Measurements from ENCODE around the gene NCKAP5. TPM values are rescaled to one million over a fixed set of nuclear protein-coding genes. Genes with fewer than 3 reads are reported as not detected.
"Not testable (repeated sequence)": the region's sequence is repeated elsewhere in the genome, so short reads cannot be mapped to it uniquely, and the experiment has no call there.

NCKAP5 gene
- total RNA-seq, 1 donor from 2014 or later, result 0.46 TPM

DNA sequence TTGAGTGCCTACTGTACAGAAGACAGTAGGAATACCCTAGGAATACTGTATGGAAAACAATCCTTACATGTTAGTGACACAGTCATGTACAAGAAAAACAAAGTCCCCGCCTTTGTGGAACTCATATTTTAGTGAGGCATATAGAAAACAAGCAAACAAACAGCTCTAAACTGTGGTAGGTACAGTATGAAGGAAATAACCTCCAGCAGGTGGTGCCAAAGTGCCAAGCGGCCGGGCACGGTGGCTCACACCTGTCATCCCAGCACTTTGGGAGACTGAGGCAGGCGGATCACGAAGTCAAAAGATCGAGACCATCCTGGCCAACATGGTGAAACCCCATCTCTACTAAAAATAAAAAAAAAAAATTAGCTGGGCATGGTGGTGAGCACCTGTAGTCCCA, 48.6 kb downstream of the NCKAP5 start:
- H3K27ac Mint-ChIP-seq (ENCODE audit: unreplicated experiment); H3K4me3 Mint-ChIP-seq (ENCODE audit: unreplicated experiment); H3K27me3 Mint-ChIP-seq (ENCODE audit: unreplicated experiment); H3K9me3 Mint-ChIP-seq (ENCODE audit: unreplicated experiment); H3K4me1 Mint-ChIP-seq (ENCODE audit: unreplicated experiment); DNase-seq (ENCODE audit: extremely low spot score, unreplicated experiment); H3K36me3 Mint-ChIP-seq (ENCODE audit: unreplicated experiment): not testable (repeated sequence)
- peak; percentile 49 for TF ChIP-seq CTCF (IDR thresholded peaks at IDR 0.05)

DNA sequence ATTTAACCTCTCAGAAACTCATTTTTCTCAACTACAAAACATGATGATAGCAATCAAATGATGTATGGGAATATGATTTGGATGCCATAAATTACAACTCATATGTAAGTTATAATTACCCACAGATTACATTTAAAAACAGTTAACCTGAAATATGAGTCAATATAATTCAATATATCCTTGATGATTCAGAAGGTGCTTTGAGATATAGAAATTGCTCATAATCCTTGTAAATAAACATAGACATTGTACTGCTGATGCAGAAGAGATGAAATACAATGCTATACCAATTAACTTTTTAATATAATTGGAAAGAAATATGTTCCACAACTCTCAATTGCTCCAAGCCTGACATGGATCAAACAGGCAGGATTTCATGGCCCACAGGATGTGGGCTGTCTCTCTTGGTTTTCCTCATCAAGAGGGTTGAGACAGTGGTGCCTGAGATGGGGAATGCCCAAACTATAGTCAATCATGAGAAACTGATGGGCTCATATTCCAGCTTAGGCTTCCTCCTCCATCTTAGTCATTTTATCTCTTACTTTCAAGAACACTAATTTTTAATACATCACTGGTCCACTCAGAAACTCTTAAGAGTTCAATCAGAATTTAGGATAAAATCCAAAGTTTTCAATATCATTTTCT, 49.4 kb downstream of the NCKAP5 start:
- peaks cover 3% of the 10 kb centered on the region for H3K4me1 Mint-ChIP-seq (ENCODE audit: unreplicated experiment)
- no peak overlapping the region for H3K4me3 Mint-ChIP-seq (ENCODE audit: unreplicated experiment)
- no peak overlapping the region for H3K27ac Mint-ChIP-seq (ENCODE audit: unreplicated experiment)
- TF ChIP-seq CTCF (IDR thresholded peaks at IDR 0.05), result no peak
- H3K9me3 Mint-ChIP-seq (ENCODE audit: unreplicated experiment), result no peaks in the 10 kb centered on the region
- no peak for DNase-seq (ENCODE audit: extremely low spot score, unreplicated experiment)
- peaks cover 7% of the 10 kb centered on the region for H3K27me3 Mint-ChIP-seq (ENCODE audit: unreplicated experiment)
- no peaks in the 10 kb centered on the region for H3K36me3 Mint-ChIP-seq (ENCODE audit: unreplicated experiment)

GRCh38 chr2:133517876-133518275, 50.4 kb downstream of the NCKAP5 start:
- no peak for DNase-seq (ENCODE audit: extremely low spot score, unreplicated experiment)
- Mint-ChIP-seq H3K9me3 (ENCODE audit: unreplicated experiment) (no peaks in the 10 kb centered on the region), H3K4me3 (ENCODE audit: unreplicated experiment) (no peak overlapping the region), H3K36me3 (ENCODE audit: unreplicated experiment) (no peaks in the 10 kb centered on the region), H3K27ac (ENCODE audit: unreplicated experiment) (no peak overlapping the region), H3K4me1 (ENCODE audit: unreplicated experiment) (peaks cover 3% of the 10 kb centered on the region), H3K27me3 (ENCODE audit: unreplicated experiment) (no peaks in the 10 kb centered on the region)
- no peak for TF ChIP-seq CTCF (IDR thresholded peaks at IDR 0.05)

- peaks cover 3% of the 10 kb centered on the region for H3K4me1 Mint-ChIP-seq (ENCODE audit: unreplicated experiment)
Observed at GRCh38 chr2:133516405-133517026, 51.7 kb downstream of the NCKAP5 start.

More at GRCh38 chr2:133516405-133517026, 51.7 kb downstream of the NCKAP5 start:
- Mint-ChIP-seq H3K4me3 (ENCODE audit: unreplicated experiment) (no peak overlapping the region), H3K27me3 (ENCODE audit: unreplicated experiment) (no peaks in the 10 kb centered on the region), H3K9me3 (ENCODE audit: unreplicated experiment) (no peaks in the 10 kb centered on the region), H3K27ac (ENCODE audit: unreplicated experiment) (no peak overlapping the region), H3K36me3 (ENCODE audit: unreplicated experiment) (no peaks in the 10 kb centered on the region)
- TF ChIP-seq CTCF (IDR thresholded peaks at IDR 0.05), result no peak
- no peak for DNase-seq (ENCODE audit: extremely low spot score, unreplicated experiment)

All from osteocyte (in vitro differentiated cells).